Measurements from ENCODE around the gene SLX4IP.

The SLX4IP gene

DNA sequence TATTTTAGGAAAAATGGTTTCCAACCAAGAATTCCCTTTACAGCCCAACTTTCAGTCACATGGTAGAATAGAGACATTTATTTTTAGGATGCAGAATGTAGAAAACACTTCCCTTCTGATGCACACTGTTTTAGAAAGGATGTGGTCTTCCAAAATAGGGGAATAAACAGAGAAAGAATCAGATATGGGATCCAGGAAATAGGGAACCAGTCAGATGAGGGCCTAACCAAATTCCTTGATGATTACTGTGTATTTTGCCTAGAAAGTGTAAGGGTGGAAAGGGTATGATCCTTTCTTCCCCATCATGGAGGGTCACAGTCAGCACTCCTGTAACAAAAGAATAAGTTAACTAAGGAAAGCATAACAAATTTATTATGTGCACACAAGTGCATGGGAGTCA is 27.4 kb downstream of the SLX4IP start:
- H3K4me3 Mint-ChIP-seq = no peak overlapping the region
- ATAC-seq (replicated peaks) (no peak), DNase-seq (no peak)
- H3K9me3 Mint-ChIP-seq = peaks cover 1 to 9% of the 10 kb centered on the region in 2 donors
- no peak overlapping the region for H3K27ac Mint-ChIP-seq
- H3K36me3 Mint-ChIP-seq (ENCODE audit: insufficient read depth) = no peaks in the 10 kb centered on the region
- peaks cover 0 to 5% of the 10 kb centered on the region in 2 donors for H3K4me1 Mint-ChIP-seq (ENCODE audit: low read depth in 2 of 2)
- H3K27me3 Mint-ChIP-seq = no peaks in the 10 kb centered on the region

GRCh38 chr20:10463622-10464021 is 28.5 kb downstream of the SLX4IP start:
- Mint-ChIP-seq H3K9me3 (peaks cover 1 to 9% of the 10 kb centered on the region in 2 donors), H3K27ac (no peak overlapping the region), H3K36me3 (ENCODE audit: insufficient read depth) (no peaks in the 10 kb centered on the region), H3K27me3 (no peaks in the 10 kb centered on the region), H3K4me1 (ENCODE audit: low read depth in 2 of 2) (peaks cover 0 to 6% of the 10 kb centered on the region in 2 donors), H3K4me3 (no peak overlapping the region)
- no peak for ATAC-seq (replicated peaks)
- DNase-seq = no peak

GRCh38 chr20:10465135-10465534 is 30.0 kb downstream of the SLX4IP start:
- Mint-ChIP-seq H3K4me3 (no peak overlapping the region), H3K4me1 (ENCODE audit: low read depth in 2 of 2) (peaks cover 3 to 7% of the 10 kb centered on the region in 2 donors), H3K27me3 (no peaks in the 10 kb centered on the region)

GRCh38 chr20:10466325-10466724 is 31.2 kb downstream of the SLX4IP start:
- peaks cover 1 to 9% of the 10 kb centered on the region in 2 donors for H3K9me3 Mint-ChIP-seq
- no peak overlapping the region for H3K27ac Mint-ChIP-seq
- peaks cover 3 to 9% of the 10 kb centered on the region in 2 donors for H3K4me1 Mint-ChIP-seq (ENCODE audit: low read depth in 2 of 2)
- DNase-seq (no peak), ATAC-seq (replicated peaks) (no peak)
- H3K36me3 Mint-ChIP-seq (ENCODE audit: insufficient read depth) = no peaks in the 10 kb centered on the region
- no peaks in the 10 kb centered on the region for H3K27me3 Mint-ChIP-seq
- H3K4me3 Mint-ChIP-seq = no peak overlapping the region

More at GRCh38 chr20:10465135-10465534, 30.0 kb downstream of the SLX4IP start:
- H3K27ac Mint-ChIP-seq = no peak overlapping the region
- peaks cover 1 to 9% of the 10 kb centered on the region in 2 donors for H3K9me3 Mint-ChIP-seq
- no peak for ATAC-seq (replicated peaks)
- no peak for DNase-seq
- H3K36me3 Mint-ChIP-seq (ENCODE audit: insufficient read depth) = no peaks in the 10 kb centered on the region

GRCh38 chr20:10466855-10467254 is 31.8 kb downstream of the SLX4IP start:
- H3K27ac Mint-ChIP-seq = no peak overlapping the region
- H3K9me3 Mint-ChIP-seq = peaks cover 1 to 9% of the 10 kb centered on the region in 2 donors
- H3K27me3 Mint-ChIP-seq = no peaks in the 10 kb centered on the region
- H3K4me1 Mint-ChIP-seq (ENCODE audit: low read depth in 2 of 2) = peaks cover 3 to 9% of the 10 kb centered on the region in 2 donors
- H3K36me3 Mint-ChIP-seq (ENCODE audit: insufficient read depth) = no peaks in the 10 kb centered on the region
- no peak overlapping the region for H3K4me3 Mint-ChIP-seq
- DNase-seq = no peak
- no peak for ATAC-seq (replicated peaks)

DNA sequence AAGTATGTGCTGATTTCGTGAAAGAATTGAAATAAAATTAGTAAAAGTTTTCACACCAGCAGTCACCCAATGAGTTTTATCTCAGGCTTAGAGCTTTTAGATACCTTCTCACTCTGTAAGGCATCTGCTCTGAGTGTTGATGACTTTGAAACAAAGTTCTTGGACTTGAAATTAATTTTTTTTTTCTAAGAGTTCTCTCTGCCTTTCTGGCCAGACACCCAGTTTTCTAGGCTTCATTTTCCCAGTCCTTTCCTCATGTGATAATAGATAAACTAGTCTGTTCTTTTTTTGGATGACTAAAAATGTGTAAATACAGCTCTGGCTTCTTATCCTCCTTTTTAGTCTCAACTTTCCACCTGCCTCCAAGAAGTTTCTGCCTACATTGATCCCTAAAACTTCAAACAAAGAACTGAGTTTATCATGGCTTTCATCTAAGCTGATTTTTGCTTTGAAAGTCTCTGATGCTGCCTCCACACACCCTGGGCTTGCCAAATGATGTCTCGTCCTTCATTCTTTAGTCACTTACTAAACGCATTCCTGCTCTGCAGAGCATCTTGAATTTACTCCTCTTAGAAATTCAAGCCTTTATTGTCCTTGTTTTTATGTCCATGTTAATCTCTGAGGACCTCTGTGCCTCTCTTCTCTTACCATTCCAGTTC is 32.7 kb downstream of the SLX4IP start:
- DNase-seq (no peak), ATAC-seq (replicated peaks) (no peak)
- peaks cover 1 to 6% of the 10 kb centered on the region in 2 donors for H3K9me3 Mint-ChIP-seq
- peaks cover 3 to 7% of the 10 kb centered on the region in 2 donors for H3K4me1 Mint-ChIP-seq (ENCODE audit: low read depth in 2 of 2)
- H3K27me3 Mint-ChIP-seq = no peaks in the 10 kb centered on the region
- no peak overlapping the region for H3K4me3 Mint-ChIP-seq
- H3K36me3 Mint-ChIP-seq (ENCODE audit: insufficient read depth) = no peaks in the 10 kb centered on the region
- no peak overlapping the region for H3K27ac Mint-ChIP-seq

GRCh38 chr20:10468340-10468845 is 33.3 kb downstream of the SLX4IP start:
- peaks cover 0 to under 1% of the 10 kb centered on the region in 2 donors for H3K9me3 Mint-ChIP-seq
- ATAC-seq (replicated peaks) = no peak
- no peak overlapping the region for H3K27ac Mint-ChIP-seq
- no peaks in the 10 kb centered on the region for H3K36me3 Mint-ChIP-seq (ENCODE audit: insufficient read depth)
- H3K27me3 Mint-ChIP-seq = no peaks in the 10 kb centered on the region
- H3K4me1 Mint-ChIP-seq (ENCODE audit: low read depth in 2 of 2) = peaks cover 3 to 4% of the 10 kb centered on the region in 2 donors
- H3K4me3 Mint-ChIP-seq = no peak overlapping the region
- DNase-seq = no peak

DNA sequence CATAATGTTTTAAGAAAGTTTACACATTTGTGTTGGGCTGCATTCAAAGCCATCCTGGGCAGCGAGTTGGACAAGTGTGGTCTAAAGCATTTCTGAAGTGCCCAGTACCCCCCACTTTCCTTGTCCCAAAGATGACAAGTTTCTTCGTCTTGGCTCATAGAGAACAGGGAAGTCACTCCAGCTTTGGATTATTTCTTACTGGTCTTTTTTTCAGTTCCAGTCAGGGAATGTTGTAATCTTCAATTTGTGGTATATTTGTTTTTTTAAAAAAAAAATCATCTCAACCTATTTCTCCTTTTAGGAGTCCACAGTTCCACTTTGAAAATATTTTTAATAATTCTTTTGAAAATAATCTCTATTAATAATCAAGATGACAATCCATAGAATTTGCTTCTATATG is 34.0 kb downstream of the SLX4IP start:
- no peak overlapping the region for H3K27ac Mint-ChIP-seq
- H3K27me3 Mint-ChIP-seq = no peaks in the 10 kb centered on the region
- peaks cover 3 to 4% of the 10 kb centered on the region in 2 donors for H3K4me1 Mint-ChIP-seq (ENCODE audit: low read depth in 2 of 2)
- no peaks in the 10 kb centered on the region for H3K9me3 Mint-ChIP-seq
- no peak for ATAC-seq (replicated peaks)
- no peak overlapping the region for H3K4me3 Mint-ChIP-seq
- no peaks in the 10 kb centered on the region for H3K36me3 Mint-ChIP-seq (ENCODE audit: insufficient read depth)
- no peak for DNase-seq

GRCh38 chr20:10469599-10469998 is 34.5 kb downstream of the SLX4IP start:
- Mint-ChIP-seq H3K4me3 (no peak overlapping the region), H3K4me1 (ENCODE audit: low read depth in 2 of 2) (peaks cover 3 to 5% of the 10 kb centered on the region in 2 donors), H3K36me3 (ENCODE audit: insufficient read depth) (no peaks in the 10 kb centered on the region), H3K27me3 (no peaks in the 10 kb centered on the region), H3K9me3 (no peaks in the 10 kb centered on the region), H3K27ac (no peak overlapping the region)
- ATAC-seq (replicated peaks) = peak; percentile 42
- peak in 2 of 3 experiments; percentile 7 to 12 for DNase-seq

GRCh38 chr20:10470276-10470675 is 35.2 kb downstream of the SLX4IP start:
- DNase-seq (no peak), ATAC-seq (replicated peaks) (no peak)
- peak overlapping the region in 1 of 2 donors; percentile 20 for H3K27ac Mint-ChIP-seq
- no peaks in the 10 kb centered on the region for H3K9me3 Mint-ChIP-seq
- no peak overlapping the region for H3K4me3 Mint-ChIP-seq
- no peaks in the 10 kb centered on the region for H3K36me3 Mint-ChIP-seq (ENCODE audit: insufficient read depth)
- peaks cover 4 to 12% of the 10 kb centered on the region in 2 donors for H3K4me1 Mint-ChIP-seq (ENCODE audit: low read depth in 2 of 2)
- H3K27me3 Mint-ChIP-seq = no peaks in the 10 kb centered on the region

DNA sequence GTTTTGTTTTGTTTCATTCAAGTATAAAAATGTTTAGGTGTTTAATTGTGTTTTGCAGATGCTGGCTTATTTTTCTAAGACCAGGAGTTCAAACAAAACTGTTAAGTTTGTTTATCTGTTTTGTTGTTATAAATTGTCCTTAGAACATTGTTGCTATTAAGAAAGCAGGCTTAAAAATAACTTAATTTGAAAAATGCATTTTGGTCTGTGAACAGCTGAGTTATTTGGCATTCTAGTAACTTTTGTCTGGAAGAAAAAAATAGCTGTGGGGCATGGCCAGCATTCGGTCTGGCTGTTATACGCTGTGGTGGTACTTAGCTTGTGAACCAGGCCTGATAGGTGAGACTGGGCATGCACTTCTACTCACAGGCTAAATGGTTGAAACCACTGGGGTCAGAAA is 37.8 kb downstream of the SLX4IP start:
- Mint-ChIP-seq H3K9me3 (no peaks in the 10 kb centered on the region), H3K4me1 (ENCODE audit: low read depth in 2 of 2) (peaks cover 15% of the 10 kb centered on the region in 2 donors), H3K27ac (peak overlapping the region in 1 of 2 donors; percentile 62), H3K4me3 (no peak overlapping the region), H3K27me3 (no peaks in the 10 kb centered on the region), H3K36me3 (ENCODE audit: insufficient read depth) (no peaks in the 10 kb centered on the region)
- no peak for DNase-seq
- ATAC-seq (replicated peaks) = no peak

DNA sequence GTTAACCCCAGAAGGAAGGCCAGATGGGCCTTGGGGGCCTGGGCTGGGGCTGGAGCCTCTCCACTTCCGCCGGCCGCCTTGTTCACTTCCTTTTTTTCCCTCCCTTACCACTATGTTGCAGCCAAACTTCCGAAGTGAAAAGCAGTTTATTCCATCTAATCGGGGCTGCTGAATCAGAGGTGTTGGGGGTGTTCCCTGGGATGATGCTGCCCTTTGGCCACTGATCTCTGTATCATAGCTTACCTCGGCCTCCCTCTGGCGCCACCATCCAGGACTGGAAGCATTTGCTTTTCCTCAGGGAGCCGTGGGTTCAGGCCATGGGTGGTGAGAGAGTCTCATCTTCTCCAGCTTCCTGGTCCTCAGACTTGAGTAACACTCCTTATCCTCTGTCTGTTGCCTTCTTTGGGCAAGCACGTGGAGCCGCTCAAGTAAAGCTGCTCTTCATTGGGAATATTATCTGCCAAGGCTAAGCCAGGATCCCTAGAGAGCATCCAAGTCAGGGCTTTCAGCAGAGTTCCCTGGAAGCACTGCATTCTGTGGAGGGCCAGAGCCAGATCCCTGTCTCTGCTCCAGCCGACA is 39.6 kb downstream of the SLX4IP start:
- no peaks in the 10 kb centered on the region for H3K27me3 Mint-ChIP-seq
- no peak overlapping the region for H3K4me3 Mint-ChIP-seq
- H3K27ac Mint-ChIP-seq = peak overlapping the region; percentile 15 to 53
- no peak for DNase-seq
- no peaks in the 10 kb centered on the region for H3K9me3 Mint-ChIP-seq
- H3K4me1 Mint-ChIP-seq (ENCODE audit: low read depth in 2 of 2) = peaks cover 13 to 15% of the 10 kb centered on the region in 2 donors
- no peaks in the 10 kb centered on the region for H3K36me3 Mint-ChIP-seq (ENCODE audit: insufficient read depth)
- no peak for ATAC-seq (replicated peaks)

DNA sequence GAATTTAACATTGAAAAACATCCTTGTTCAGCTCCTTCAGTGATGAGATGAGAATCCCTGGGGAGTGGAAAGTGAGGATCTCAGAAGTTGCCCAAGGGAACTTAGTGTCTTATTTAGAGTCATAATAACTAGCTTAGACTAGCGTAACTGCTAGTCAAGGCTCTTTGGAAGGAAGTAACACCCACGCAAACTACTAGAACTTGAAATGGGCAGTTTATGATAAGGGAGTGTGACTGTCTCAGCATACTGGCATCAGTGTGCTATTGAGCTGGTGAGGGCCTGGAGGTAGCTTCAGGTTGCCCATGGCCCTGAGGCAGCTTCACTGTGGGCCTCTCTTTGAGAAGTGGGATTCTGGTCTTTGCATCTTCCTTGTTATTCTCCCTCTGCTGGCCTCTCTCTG is 40.1 kb downstream of the SLX4IP start:
- ATAC-seq (replicated peaks) (peak; percentile 19), DNase-seq (no peak)
- Mint-ChIP-seq H3K4me3 (no peak overlapping the region), H3K9me3 (no peaks in the 10 kb centered on the region), H3K36me3 (ENCODE audit: insufficient read depth) (no peaks in the 10 kb centered on the region), H3K27ac (peak overlapping the region; percentile 15 to 53), H3K4me1 (ENCODE audit: low read depth in 2 of 2) (peaks cover 11 to 13% of the 10 kb centered on the region in 2 donors), H3K27me3 (no peaks in the 10 kb centered on the region)

DNA sequence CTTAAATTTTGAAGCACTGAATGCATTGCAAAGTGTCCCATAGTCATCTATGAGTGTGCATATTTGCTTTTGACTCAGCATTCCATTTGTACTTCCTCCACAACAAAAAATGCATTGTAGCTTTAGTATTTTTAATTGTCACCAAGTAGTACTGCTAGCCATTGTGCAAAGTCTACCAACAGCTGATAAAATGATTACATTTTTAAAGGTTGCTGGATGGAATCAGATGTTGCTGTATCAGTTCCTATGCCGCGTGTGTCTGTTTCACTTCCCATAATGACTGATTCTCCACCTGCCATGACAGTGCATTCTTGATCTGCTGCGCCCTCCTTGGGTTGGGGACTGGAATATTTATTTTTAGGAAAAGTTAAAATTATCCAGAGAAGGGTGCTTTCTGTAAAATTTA is 41.2 kb downstream of the SLX4IP start:
- H3K4me1 Mint-ChIP-seq (ENCODE audit: low read depth in 2 of 2) = peaks cover 11 to 12% of the 10 kb centered on the region in 2 donors
- ATAC-seq (replicated peaks) (no peak), DNase-seq (no peak)
- no peak overlapping the region for H3K4me3 Mint-ChIP-seq
- no peaks in the 10 kb centered on the region for H3K36me3 Mint-ChIP-seq (ENCODE audit: insufficient read depth)
- no peaks in the 10 kb centered on the region for H3K27me3 Mint-ChIP-seq
- no peaks in the 10 kb centered on the region for H3K9me3 Mint-ChIP-seq
- no peak overlapping the region for H3K27ac Mint-ChIP-seq

Data from effector memory CD8-positive, alpha-beta T cell (primary cell).